Lower leg skin (tissue), 4 donors: ENCODE data around the gene P2RX4. TPM values are rescaled to one million over a fixed set of nuclear protein-coding genes. Genes with fewer than 3 reads are reported as not detected.
"Not testable (repeated sequence)": the region's sequence is repeated elsewhere in the genome, so short reads cannot be mapped to it uniquely, and the experiment has no call there.

Experiments used
- DNase-seq, 2 donors: peaks; one replicate each; pipeline ENCODE4 v3.0.0-alpha.2; 2019; ENCODE audit warnings: low spot score in 2 of 2
- H3K4me3 ChIP-seq: fragments of 200-600 bp; sonication (generic); 2 replicates; pipeline ENCODE4 v1.5.1; 2017; ENCODE audit warnings: mild to moderate bottlenecking, low read depth; ENCODE audit not compliant: poor library complexity, severe bottlenecking
- POLR2A ChIP-seq, 2 donors: fragments of 450-650 bp; IDR thresholded peaks; one replicate each; pipeline ENCODE4 v1.6.1; 2016 to 2017; ENCODE audit warnings: antibody characterized with exemption in 2 of 2, mild to moderate bottlenecking in 1 of 2, moderate library complexity in 1 of 2
- WGBS, 2 donors: methylation state at CpG; one replicate each; pipeline ENCODE4 v1.1.5; 2018; 5-methylcytosine and 5-hydroxymethylcytosine counted together
- intact Hi-C: fragments of 100-400 bp; cut with DNase I; formaldehyde crosslinking; loops from one replicate; pipeline ENCODE4 v1.15.0; 2023; ENCODE audit warnings: low total_unique reads
- total RNA-seq, 4 donors: library from RNA; depleted of rRNA; stranded (reverse); fragments of >200 nt; gene quantifications; one replicate each; pipeline ENCODE4 v1.1.0, GENCODE V29; 2016
- TF ChIP-seq, protein P1 (sequence below), 3 donors: fragments of 450-650 bp; IDR thresholded peaks; one replicate each; pipeline ENCODE4 v1.5.1; 2016; ENCODE audit warnings: antibody characterized with exemption in 3 of 3, mild to moderate bottlenecking in 3 of 3, moderate library complexity in 2 of 3

Gene P2RX4
- total RNA-seq, result 10 to 100 TPM; 19.4 to 38.0 (median 24.2) TPM

- peak within 1 kb of the TSS; percentile 74 for H3K4me3 ChIP-seq
- intact Hi-C loops, result no loop called here
- peak; percentile 74 to 97 for DNase-seq
- WGBS, 2 donors, result 12 to 20% methylated on average over 31 to 69 of the region's 97 CpGs
- TF ChIP-seq, protein P1, sequence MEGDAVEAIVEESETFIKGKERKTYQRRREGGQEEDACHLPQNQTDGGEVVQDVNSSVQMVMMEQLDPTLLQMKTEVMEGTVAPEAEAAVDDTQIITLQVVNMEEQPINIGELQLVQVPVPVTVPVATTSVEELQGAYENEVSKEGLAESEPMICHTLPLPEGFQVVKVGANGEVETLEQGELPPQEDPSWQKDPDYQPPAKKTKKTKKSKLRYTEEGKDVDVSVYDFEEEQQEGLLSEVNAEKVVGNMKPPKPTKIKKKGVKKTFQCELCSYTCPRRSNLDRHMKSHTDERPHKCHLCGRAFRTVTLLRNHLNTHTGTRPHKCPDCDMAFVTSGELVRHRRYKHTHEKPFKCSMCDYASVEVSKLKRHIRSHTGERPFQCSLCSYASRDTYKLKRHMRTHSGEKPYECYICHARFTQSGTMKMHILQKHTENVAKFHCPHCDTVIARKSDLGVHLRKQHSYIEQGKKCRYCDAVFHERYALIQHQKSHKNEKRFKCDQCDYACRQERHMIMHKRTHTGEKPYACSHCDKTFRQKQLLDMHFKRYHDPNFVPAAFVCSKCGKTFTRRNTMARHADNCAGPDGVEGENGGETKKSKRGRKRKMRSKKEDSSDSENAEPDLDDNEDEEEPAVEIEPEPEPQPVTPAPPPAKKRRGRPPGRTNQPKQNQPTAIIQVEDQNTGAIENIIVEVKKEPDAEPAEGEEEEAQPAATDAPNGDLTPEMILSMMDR (IDR thresholded peaks at IDR 0.05), result no peak
- peak in 1 of 2 donors; percentile 39 for TF ChIP-seq POLR2A (IDR thresholded peaks at IDR 0.05)
These were observed at the start of gene P2RX4 for GRCh38 chr12:121209624-121210572. P2RX4 (plus strand) TSS chr12:121210129; CDS start chr12:121210165, 36 bp downstream.

DNA sequence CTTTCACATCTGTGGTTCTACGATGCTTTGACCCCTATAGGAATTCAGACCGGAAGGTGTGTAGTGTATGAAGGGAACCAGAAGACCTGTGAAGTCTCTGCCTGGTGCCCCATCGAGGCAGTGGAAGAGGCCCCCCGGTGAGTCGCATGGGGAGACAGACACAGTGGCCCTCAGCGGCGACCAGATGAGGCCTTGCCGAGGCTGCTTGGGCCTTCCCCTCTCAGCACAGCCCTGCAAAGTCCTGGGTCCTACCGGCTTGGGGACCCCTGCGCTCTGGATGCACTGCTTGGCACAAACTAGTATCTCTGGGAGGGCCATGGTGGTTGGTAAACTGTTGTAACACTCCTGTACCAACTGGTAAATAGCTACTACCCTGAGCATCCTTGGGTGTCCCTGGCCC is 47.5 kb upstream of the P2RX4 start:
- no peak overlapping the region for H3K4me3 ChIP-seq
- DNase-seq, result no peak
- WGBS, 2 donors, result 88 to 93% methylated on average over 8 to 10 of the region's 10 CpGs
- intact Hi-C loops, result no loop called here
- no peak for TF ChIP-seq POLR2A (IDR thresholded peaks at IDR 0.05)
- TF ChIP-seq, protein P1 (IDR thresholded peaks at IDR 0.05), result no peak

DNA sequence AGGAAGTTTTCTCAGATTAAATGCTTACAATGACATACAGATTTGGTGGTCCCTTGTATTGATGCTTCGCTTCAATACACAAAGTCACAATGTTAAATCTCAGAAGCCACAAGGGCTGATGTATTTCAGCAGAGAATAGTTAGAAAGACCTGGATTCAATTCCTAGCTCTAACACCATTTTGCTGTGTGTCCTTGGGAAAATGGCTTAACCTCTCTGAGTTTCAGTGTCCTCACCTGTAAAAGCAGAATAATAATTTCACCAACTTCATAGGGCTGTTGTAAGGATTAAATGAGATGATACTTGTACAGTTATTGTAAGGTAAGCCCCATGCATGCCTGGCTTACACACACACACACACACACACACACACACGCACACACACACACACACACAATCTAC is 46.9 kb upstream of the P2RX4 start:
- no peak overlapping the region for H3K4me3 ChIP-seq
- no peak for DNase-seq
- TF ChIP-seq, protein P1 (IDR thresholded peaks at IDR 0.05), result no peak
- no peak for TF ChIP-seq POLR2A (IDR thresholded peaks at IDR 0.05)
- WGBS, 2 donors, result 54 to 97% methylated on average over 2 of the region's 2 CpGs
- intact Hi-C loops, result no loop called here

- WGBS, 2 donors, result 91 to 97% methylated on average over 6 of the region's 6 CpGs
- intact Hi-C loops, DNase-seq, H3K4me3 ChIP-seq: not testable (repeated sequence)
These were observed 45.1 kb upstream of the P2RX4 start for GRCh38 chr12:121164839-121165238.

DNA sequence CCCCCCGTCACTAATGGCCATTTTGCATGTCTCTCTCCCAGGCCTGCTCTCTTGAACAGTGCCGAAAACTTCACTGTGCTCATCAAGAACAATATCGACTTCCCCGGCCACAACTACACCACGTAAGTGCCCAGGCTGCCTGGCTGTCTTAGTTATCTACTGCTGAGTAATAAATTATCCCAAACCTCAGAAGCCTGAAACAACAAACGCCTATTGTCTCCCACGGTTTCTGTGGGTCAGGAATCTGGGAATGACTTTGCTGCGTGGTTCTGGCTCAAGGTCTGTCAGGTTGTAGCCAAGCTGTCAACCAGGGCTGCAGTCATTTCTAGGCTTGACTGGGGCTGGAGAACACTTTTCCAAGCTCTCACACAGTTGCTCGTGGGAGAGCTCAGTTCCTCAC is 44.6 kb upstream of the P2RX4 start:
- intact Hi-C loops, result no loop called here
- 74 to 77% methylated on average over 9 of the region's 9 CpGs for WGBS, 2 donors
- no peak for DNase-seq
- TF ChIP-seq POLR2A (IDR thresholded peaks at IDR 0.05), result no peak
- TF ChIP-seq, protein P1 (IDR thresholded peaks at IDR 0.05), result no peak
- no peak overlapping the region for H3K4me3 ChIP-seq

- no peak overlapping the region for H3K4me3 ChIP-seq
- TF ChIP-seq, protein P1 (IDR thresholded peaks at IDR 0.05), result no peak
- no peak for TF ChIP-seq POLR2A (IDR thresholded peaks at IDR 0.05)
- intact Hi-C loops, result no loop called here
- DNase-seq, result no peak
- WGBS, 2 donors, result 89 to 92% methylated on average over 1 of the region's 1 CpG
These were observed 43.6 kb upstream of the P2RX4 start for GRCh38 chr12:121166356-121166755.
